NCI-H1092 treated with DMSO at 0.1 percent for 48 hours (cell line): ENCODE measurements around the gene STK10.

Experiments
- DNase-seq: peaks from one replicate; lab custom pipeline; 2025; lab: John Stamatoyannopoulos, UW

Gene STK10

GRCh38 chr5:172007175-172008110 is 180.6 kb downstream of the STK10 start:
- DNase-seq, result peak; percentile 26

GRCh38 chr5:172006321-172007174 is 181.5 kb downstream of the STK10 start, which contains the start of gene FBXW11:
Gene FBXW11, minus strand, starts transcription at chr5:172006638. Its CDS starts 136 bp downstream, at chr5:172006502.
- peak; percentile 83 for DNase-seq

GRCh38 chr5:172005708-172006320 is 182.2 kb downstream of the STK10 start:
- no peak for DNase-seq

GRCh38 chr5:172004824-172005237 is 183.2 kb downstream of the STK10 start:
- no peak for DNase-seq

- no peak for DNase-seq
Observed at GRCh38 chr5:172003746-172004145, 184.3 kb downstream of the STK10 start.

GRCh38 chr5:172002840-172003512 is 185.0 kb downstream of the STK10 start:
- DNase-seq, result no peak

GRCh38 chr5:172002310-172002709 is 185.7 kb downstream of the STK10 start:
- DNase-seq, result no peak

- DNase-seq, result no peak
Observed at GRCh38 chr5:171999877-172000276, 188.1 kb downstream of the STK10 start.

GRCh38 chr5:171999100-171999499 is 188.9 kb downstream of the STK10 start:
- DNase-seq, result no peak

- no peak for DNase-seq
Observed at GRCh38 chr5:171997011-171997410, 191.0 kb downstream of the STK10 start.

GRCh38 chr5:171992813-171993212 is 195.2 kb downstream of the STK10 start:
- DNase-seq, result no peak

GRCh38 chr5:171992305-171992704 is 195.7 kb downstream of the STK10 start:
- no peak for DNase-seq
